ENCODE results near the gene SH3RF1.

SH3RF1 gene

GRCh38 chr4:169160825-169161224 is 109.9 kb downstream of the SH3RF1 start:
- no peak for DNase-seq

- peak; percentile 90 for DNase-seq
Observed at GRCh38 chr4:169159624-169160171, 111.1 kb downstream of the SH3RF1 start.

- DNase-seq: no peak
Observed at GRCh38 chr4:169158861-169159260, 111.9 kb downstream of the SH3RF1 start.

- DNase-seq: no peak
Observed at GRCh38 chr4:169158046-169158445, 112.7 kb downstream of the SH3RF1 start.

- no peak for DNase-seq
Observed at GRCh38 chr4:169156392-169156791, 114.4 kb downstream of the SH3RF1 start.

- no peak for DNase-seq
Observed at GRCh38 chr4:169154121-169154520, 116.6 kb downstream of the SH3RF1 start.

- no peak for DNase-seq
Observed at GRCh38 chr4:169153481-169154087, 117.2 kb downstream of the SH3RF1 start.

GRCh38 chr4:169152899-169153298 is 117.9 kb downstream of the SH3RF1 start:
- DNase-seq: no peak

- no peak for DNase-seq
Observed at GRCh38 chr4:169152098-169152497, 118.7 kb downstream of the SH3RF1 start.

- peak; percentile 85 for DNase-seq
Observed at GRCh38 chr4:169151671-169152070, 119.1 kb downstream of the SH3RF1 start.

GRCh38 chr4:169150806-169151205 is 120.0 kb downstream of the SH3RF1 start:
- no peak for DNase-seq

GRCh38 chr4:169148885-169149284 is 121.9 kb downstream of the SH3RF1 start:
- no peak for DNase-seq

GRCh38 chr4:169147191-169147590 is 123.6 kb downstream of the SH3RF1 start:
- peak; percentile 76 for DNase-seq

- no peak for DNase-seq
Observed at GRCh38 chr4:169144061-169144600, 126.6 kb downstream of the SH3RF1 start.

- DNase-seq: no peak
Observed at GRCh38 chr4:169143335-169143734, 127.4 kb downstream of the SH3RF1 start.

GRCh38 chr4:169142906-169143305 is 127.8 kb downstream of the SH3RF1 start:
- DNase-seq: no peak

GRCh38 chr4:169142391-169142790 is 128.4 kb downstream of the SH3RF1 start:
- DNase-seq: peak; percentile 69

GRCh38 chr4:169139021-169139420 is 131.7 kb downstream of the SH3RF1 start:
- DNase-seq: no peak

- no peak for DNase-seq
Observed at GRCh38 chr4:169137558-169137920, 133.2 kb downstream of the SH3RF1 start.

GRCh38 chr4:169136796-169137557 is 133.8 kb downstream of the SH3RF1 start:
- DNase-seq: no peak

- DNase-seq: no peak
Observed at GRCh38 chr4:169136330-169136729, 134.4 kb downstream of the SH3RF1 start.

GRCh38 chr4:169135776-169136175 is 135.0 kb downstream of the SH3RF1 start:
- no peak for DNase-seq

- DNase-seq: no peak
Observed at GRCh38 chr4:169133932-169134331, 136.8 kb downstream of the SH3RF1 start.
